IMR-90 (cell line): Measurements from ENCODE around the gene SYNPR.

ENCODE experiments used
- CTCF ChIP-seq: conservative IDR thresholded peaks from 2 replicates; pipeline ENCODE4 v1.5.1; 2012; ENCODE audit warnings: mild to moderate bottlenecking, low read depth, low read length, improper control_type of control experiment
- ELK1 ChIP-seq: fragments of 150-350 bp; IDR thresholded peaks from 2 replicates; pipeline ENCODE4 v1.6.1; 2016; ENCODE audit warnings: low read depth, mild to moderate bottlenecking, low read length, moderate library complexity, borderline replicate concordance
- FOS ChIP-seq: fragments of 150-350 bp; IDR thresholded peaks from 2 replicates; pipeline ENCODE4 v1.6.1; 2016; ENCODE audit warnings: low read depth, low read length
- MAZ ChIP-seq: IDR thresholded peaks from 2 replicates; pipeline ENCODE4 v1.6.1; 2012; ENCODE audit warnings: low read depth, mild to moderate bottlenecking, low read length, improper control_type of control experiment, moderate library complexity, borderline replicate concordance
- MXI1 ChIP-seq: IDR thresholded peaks from 2 replicates; pipeline ENCODE4 v1.6.1; 2012; ENCODE audit warnings: low read depth, mild to moderate bottlenecking, low read length, moderate library complexity, borderline replicate concordance
- POLR2A ChIP-seq: IDR thresholded peaks from 2 replicates; pipeline ENCODE4 v1.6.1; 2012; ENCODE audit warnings: mild to moderate bottlenecking, low read depth, low read length
- RAD21 ChIP-seq: IDR thresholded peaks from 2 replicates; pipeline ENCODE4 v1.6.1; 2012; ENCODE audit warnings: low read length, improper control_type of control experiment
- RCOR1 ChIP-seq: IDR thresholded peaks from 2 replicates; pipeline ENCODE4 v1.6.1; 2012; ENCODE audit warnings: mild to moderate bottlenecking, low read length, improper control_type of control experiment; ENCODE audit not compliant: insufficient replicate concordance
- RFX5 ChIP-seq: IDR thresholded peaks from 2 replicates; pipeline ENCODE4 v1.8.0; 2012; ENCODE audit warnings: low read depth, mild to moderate bottlenecking, low read length, moderate library complexity
- SMC3 ChIP-seq: fragments of 150-350 bp; IDR thresholded peaks from 2 replicates; pipeline ENCODE4 v1.6.1; 2016; ENCODE audit warnings: low read depth, mild to moderate bottlenecking, antibody characterized with exemption, low read length, moderate library complexity

- TF ChIP-seq CTCF (no peak), POLR2A (no peak), RAD21 (no peak), SMC3 (no peak), RCOR1 (no peak), ELK1 (no peak), MXI1 (no peak), FOS (0 out of 2 replicates have a peak, but pooled peaks have one; percentile 15), MAZ (no peak), RFX5 (no peak)
Measured at GRCh38 chr3:63353383-63353782, 75.3 kb downstream of the SYNPR start.
